ENCODE measurements around the gene CARD19.

CARD19 gene

DNA sequence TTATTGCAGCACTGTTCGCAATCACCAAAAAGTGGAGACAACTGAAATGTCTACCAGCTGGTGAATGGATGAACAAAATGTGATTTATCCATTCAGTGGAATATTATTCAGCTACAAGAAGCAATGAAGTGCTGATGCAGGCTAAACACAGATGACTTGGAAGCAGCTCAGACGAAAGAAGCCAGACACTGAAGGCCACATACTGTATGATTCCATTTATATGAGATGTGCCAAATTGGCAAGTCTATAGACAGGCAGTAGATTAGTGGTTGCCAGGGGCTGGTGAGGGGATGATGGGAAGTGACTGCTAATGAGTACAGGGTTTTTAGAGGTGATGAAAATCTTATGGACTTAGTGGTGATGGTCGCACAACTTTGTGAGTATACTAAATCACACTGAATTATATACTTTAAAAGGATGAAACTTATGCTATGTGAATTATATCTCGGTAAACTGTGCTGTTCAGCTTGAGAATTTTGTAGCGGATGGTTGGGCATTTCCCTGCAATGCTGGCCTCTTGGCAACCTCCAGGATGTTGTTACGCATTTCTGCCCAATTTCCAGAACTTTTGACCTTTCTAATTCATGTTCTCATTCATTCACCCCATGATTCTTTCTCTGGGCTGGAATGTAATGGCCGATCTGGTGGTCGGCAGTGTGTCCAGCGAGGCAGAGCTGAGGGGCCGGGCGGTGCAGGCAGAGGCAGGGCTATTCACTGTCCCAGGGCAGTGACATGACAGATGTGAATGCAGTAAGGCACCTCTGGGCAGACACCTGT lies 66.0 kb downstream of the CARD19 start:
- DNase-seq (ENCODE audit: low spot score): no peak

Data from kidney tubule cell (primary cell).